ENCODE results near the gene SUGP2. TPM values are rescaled to one million over a fixed set of nuclear protein-coding genes. Genes with fewer than 3 reads are reported as not detected.
A peak's percentile ranks its signal among the peaks of the same experiment; 100 is the strongest.
"Not testable (repeated sequence)": the region's sequence is repeated elsewhere in the genome, so short reads cannot be mapped to it uniquely, and the experiment has no call there.

Gene SUGP2
- total RNA-seq, 1 donor from 2014 or later = 11.0 TPM

DNA sequence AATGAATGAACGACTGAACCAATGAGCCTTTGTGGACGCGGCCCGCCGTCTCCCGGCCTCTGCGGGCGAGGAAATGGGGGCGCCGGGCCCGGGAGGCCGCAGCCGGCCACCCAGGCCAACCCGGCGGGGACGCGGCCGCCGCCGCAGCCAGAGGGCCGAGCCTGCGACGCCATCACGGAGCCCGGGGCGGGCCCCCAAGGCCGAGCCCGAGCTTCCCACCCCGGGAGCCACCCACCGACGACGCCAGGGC lies 216 bp downstream of the SUGP2 start:
- no peak for DNase-seq (ENCODE audit: low read depth in 2 of 2)

DNA sequence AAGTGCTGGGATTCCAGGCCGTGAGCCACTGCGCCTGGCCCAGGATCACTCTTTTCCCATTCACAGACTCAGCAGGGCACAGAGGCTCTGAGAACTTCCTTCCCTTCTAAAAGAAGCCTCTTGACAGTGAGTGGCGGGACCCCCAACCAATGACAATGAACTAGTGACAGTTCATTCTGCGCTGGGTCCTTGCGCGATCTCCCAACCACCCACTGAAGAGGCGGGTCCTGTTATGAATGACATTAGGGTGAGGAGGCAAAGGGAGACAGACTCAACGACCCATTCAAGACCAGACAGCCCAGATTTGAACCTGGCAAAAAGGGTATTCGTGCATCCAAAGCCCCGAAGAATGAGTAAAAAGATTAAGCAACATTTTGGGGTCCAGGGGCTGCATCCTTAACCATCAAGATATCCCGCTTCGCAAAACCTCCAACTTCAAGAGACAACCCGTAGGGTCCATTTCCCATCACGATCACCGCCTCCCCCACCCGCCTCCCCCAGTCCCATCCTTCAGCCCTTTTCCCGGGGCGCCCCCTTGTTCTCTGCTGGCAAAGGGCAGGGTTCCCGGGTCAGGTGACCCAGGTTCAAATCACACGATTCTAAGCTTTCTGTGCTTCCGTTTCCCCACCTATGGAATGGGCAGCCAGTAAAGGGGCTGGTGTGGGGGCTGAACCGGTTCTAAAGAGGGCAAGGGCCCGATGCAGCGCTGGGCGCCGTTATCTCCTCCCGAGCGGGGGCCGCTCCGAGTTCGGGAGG lies 719 bp downstream of the SUGP2 start:
- peak; percentile 91 to 98 for DNase-seq (ENCODE audit: low read depth in 2 of 2)

DNA sequence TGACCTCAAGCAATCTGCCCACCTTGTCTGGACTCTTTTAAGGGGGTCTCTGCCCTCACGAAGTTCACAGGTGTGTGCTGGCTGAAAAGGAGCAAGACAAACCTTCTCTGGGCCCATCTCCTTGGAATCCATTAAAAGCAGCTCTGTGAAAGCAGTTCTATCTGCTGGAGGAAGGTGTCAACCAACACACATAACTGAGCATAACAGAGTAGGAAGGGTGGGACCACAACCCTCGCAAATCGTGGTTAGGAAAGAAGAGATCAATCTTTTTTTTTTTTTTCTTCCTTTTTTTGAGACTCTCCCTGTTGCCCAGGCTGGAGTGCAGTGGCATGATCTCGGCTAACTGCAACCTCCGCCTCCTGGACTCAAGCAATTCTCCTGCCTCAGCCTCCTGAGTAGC lies 1.4 kb downstream of the SUGP2 start:
- no peak for DNase-seq (ENCODE audit: low read depth in 2 of 2)

DNA sequence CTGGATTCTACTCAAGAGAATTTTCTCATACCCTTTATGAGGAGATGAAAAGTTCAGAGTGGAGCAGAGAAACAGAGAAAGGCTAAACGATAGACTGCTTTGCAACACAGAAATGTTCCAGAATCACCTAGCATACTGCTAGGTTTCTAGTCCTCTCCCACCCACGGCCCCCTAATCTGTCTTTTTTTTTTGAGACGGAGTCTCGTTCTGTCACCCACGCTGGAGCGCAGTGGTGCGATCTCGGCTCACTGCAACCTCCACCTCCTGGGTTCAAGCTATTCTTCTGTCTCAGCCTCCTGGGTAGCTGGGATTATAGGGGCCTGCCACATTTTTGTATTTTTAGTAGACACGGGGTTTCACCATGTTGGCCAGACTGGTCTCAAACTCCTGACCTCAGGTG lies 4.8 kb downstream of the SUGP2 start:
- DNase-seq (ENCODE audit: low read depth in 2 of 2) = no peak

GRCh38 chr19:19027228-19027627 lies 6.1 kb downstream of the SUGP2 start:
- no peak for DNase-seq (ENCODE audit: low read depth in 2 of 2)

DNA sequence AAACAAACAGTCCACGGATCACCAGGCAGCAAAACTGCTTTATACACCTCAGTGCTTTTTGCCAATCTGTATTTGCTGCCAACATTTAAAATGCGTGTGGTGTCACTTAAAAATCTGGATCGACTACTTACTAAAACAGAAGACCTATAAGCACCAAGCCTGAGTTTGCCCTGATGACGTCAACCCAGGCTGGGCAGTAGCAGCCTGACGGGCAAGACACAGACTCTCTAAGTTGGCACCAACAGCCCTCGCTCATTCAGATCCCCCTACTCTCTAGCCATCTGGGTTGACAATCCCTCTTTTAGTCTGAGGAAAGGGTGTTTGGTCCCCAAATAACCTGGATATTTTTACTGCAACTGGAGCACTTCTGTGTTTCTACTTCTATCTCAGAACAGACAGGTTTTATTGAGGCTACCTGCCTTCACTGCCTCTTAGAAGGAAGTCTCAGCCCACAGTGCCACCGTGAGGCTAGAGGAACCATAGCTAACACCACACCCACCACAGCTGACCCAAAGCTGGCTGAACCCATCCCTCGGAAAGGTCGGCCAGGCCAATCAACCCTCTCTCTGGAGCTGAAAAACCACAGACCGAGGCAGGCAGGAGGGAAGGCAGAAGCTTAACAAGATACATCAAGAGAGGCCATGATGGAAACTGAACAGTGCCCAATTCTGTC lies 6.9 kb downstream of the SUGP2 start:
- DNase-seq (ENCODE audit: low read depth in 2 of 2) = peak in 1 of 2 donors; percentile 35

DNA sequence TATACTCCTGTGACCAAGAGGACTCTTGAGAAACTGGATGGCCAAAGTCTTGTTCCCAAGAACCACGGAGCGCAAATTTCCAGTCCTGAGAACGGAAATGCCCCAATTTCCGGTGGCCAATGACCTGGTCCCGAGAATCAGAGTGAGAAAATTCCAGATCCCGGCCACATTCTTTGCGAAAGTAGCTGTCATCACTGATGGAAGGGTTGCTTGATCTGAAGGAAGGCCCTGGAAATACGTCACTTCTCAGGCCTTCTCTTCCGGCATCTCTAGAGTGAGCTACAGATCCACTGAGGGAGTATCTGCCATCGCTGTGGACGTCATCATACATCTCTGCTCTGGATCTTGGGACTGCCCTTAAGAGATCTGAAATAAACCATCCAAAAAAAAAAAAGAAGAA lies 7.5 kb downstream of the SUGP2 start:
- peak in 1 of 2 donors; percentile 54 for DNase-seq (ENCODE audit: low read depth in 2 of 2)

DNA sequence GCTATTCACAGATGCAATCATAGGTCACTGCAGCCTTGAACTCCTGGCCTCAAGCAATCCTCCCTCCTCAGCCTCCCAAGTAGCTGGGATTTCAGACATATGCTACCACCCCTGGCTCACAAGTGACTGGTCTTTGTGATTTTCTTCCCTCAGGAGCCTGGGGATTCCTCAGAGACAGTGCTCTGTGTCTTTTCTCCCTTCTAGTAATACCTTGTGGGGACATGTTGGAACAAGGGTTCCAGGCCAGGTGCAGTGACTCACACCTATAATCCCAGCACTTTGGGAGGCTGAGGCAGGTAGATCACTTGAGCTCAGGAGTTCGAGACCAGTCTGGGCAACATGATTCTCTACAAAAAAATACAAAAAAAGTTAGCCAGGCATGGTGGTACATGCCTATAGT lies 9.9 kb downstream of the SUGP2 start:
- not testable (repeated sequence) for DNase-seq (ENCODE audit: low read depth in 2 of 2)

- DNase-seq (ENCODE audit: low read depth in 2 of 2) = peak in 1 of 2 donors; percentile 9
These were observed 10.8 kb downstream of the SUGP2 start for GRCh38 chr19:19022380-19022961.

DNA sequence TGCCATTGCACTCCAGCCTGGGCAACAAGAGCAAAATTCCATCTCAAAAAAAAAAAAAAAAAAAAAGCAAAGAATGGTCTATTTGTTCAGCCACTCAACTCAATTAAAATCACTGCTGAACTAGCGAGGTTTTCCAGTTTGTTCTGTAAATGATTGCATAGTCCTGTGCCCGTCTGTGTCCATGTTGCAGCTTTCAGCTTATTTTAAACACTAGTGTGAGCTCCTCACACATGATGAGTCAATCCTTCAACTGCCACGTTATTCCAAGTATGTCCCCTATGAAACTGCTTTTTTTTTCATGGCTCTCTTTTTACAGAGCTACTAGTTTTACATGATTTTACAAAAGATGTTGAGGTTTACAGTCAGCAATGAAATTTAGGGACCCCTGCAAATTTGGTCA lies 12.2 kb downstream of the SUGP2 start:
- DNase-seq (ENCODE audit: low read depth in 2 of 2) = no peak

DNA sequence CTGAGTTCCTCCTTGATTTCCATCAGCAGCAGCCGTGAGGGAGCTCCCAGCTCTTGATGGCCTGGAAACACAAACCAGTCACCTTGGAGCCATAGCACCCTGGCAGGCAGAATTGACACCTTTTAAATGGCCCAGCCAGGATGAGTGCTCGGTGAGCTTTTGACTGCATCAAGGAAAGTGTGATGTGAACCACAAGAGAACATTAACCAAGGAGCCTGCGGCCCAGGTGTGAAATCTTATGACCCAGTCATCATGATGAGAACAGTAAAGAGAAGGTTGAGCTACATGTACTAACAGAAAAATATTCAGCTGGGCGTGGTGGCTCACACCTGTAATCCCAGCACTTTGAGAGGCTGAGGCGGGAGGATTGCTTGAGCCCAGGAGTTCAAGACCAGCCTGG lies 22.8 kb downstream of the SUGP2 start:
- no peak for DNase-seq (ENCODE audit: low read depth in 2 of 2)

GRCh38 chr19:19009951-19010350 lies 23.4 kb downstream of the SUGP2 start:
- no peak for DNase-seq (ENCODE audit: low read depth in 2 of 2)

DNA sequence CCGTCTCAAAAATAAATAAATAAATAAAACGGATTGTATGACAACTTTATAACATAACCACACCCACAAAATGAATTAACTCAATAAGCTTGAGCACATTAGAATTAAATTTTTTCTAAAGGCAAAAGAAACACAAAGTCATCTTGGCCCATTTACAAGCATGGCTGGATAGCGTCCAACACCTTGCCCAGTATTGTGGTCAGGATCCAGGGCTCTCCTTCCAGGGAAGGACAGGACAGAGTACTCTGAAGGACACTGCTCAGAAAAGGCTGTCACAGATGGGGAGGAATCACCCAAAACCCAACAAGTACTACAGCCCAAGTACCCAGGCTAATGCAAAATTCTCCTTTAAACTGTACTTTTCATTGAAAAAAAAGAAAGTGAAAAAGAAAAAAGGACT lies 27.1 kb downstream of the SUGP2 start:
- no peak for DNase-seq (ENCODE audit: low read depth in 2 of 2)

DNA sequence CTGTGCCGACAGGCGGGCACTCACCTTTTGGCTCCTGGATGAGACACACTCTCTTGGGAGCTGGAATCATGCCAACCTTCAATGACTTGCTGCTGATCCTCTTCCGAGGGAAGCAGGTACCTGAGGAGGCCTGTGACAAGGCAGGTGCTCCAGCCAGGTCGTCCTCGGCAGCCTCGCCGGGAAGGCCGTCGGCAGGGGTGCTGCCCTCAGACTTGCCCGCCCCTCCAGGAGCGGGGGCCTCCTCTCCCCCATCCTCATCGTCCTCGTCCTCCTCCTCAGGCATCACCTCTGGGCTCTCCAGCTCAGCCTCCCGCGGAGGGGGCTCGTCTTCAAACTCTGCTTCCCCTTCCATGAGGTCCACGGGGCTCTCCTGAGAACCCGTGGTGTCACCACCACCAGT lies 29.2 kb downstream of the SUGP2 start:
- no peak for DNase-seq (ENCODE audit: low read depth in 2 of 2)

DNA sequence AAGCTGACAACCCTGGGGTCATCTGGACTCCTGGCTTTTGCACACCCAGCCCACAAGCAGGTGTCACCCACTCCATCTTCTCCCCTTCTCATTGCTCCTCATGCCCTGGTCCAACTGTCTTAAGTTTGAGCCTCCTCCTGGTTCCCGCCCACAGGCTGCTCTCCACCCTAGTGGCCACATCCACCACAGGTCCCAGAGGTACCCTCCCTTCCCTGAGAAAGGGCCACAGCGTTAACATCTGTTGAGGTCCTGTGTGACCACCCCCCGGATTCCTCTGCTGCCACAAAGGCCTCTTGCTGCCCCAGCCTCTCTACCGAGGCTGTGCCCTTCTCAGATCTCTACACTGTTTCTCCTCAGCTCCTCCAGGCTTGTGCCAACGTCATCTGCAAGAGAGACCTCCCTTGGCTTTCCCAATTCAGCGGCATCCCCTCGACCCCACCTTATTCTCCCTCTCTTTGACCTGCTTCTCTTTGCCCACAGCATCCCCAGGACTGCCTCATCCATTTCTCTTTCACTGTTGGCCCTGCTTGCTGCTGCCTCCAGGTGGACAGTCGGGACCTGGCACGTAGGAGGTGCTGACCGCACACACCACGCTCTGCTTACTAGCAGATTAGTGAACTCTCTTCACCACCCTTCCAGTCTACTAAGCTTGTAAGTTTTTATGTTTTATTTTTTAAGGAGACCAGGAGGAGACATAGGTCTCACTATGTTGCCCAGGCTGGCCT lies 33.3 kb downstream of the SUGP2 start:
- peak in 1 of 2 donors; percentile 39 for DNase-seq (ENCODE audit: low read depth in 2 of 2)

GRCh38 chr19:18999016-18999758 lies 34.1 kb downstream of the SUGP2 start:
- DNase-seq (ENCODE audit: low read depth in 2 of 2) = peak in 1 of 2 donors; percentile 53

GRCh38 chr19:18998276-18998675 lies 35.0 kb downstream of the SUGP2 start:
- DNase-seq (ENCODE audit: low read depth in 2 of 2) = no peak

DNA sequence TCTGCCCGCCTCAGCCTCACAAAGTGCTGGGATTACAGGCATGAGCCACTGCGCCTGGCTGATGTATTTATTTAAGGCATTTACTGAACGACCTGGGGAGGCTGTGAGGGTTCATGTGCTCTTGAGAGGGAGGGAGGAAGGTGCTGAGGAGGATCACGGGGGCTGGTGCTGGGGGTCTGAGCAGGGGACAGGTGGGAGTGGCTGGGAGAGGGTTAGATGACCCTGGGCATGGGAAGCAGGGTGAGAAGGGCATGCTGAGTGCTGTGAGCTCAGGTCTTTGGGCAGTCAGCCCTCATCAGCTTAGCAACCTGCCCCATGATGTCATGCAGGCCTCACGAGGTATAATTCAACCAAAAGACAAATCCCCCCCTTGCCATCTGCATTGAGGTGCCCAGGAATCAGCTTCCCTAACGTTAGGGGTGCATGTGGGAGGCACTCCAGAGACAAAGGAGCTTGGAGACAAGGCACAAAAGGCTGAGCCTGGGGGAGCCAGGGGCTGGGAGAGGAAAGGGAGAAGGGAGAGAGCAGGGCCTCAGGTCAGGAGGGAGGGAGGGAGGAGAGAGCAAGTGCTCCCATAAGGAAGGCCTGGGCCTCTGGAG lies 36.4 kb downstream of the SUGP2 start:
- DNase-seq (ENCODE audit: low read depth in 2 of 2) = no peak

DNA sequence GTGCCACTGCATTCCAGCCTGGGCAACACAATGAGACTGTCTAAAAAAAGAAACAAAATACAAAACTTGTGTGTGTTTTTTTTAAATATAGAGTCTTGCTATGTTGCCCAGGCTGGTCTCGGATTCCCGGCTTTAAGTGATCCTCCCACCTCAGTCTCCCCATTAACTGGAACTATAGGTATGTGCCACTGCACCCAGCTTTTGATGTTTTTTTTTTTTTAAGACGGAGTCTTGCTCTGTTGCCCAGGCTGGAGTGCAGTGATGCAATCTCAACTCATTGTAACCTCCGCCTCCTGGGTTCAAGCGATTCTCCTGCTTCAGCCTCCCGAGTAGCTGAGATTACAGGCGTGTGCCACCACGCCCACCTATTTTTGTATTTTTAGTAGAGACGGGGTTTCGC lies 37.0 kb downstream of the SUGP2 start:
- DNase-seq (ENCODE audit: low read depth in 2 of 2) = no peak

GRCh38 chr19:18995804-18996241 lies 37.5 kb downstream of the SUGP2 start:
- DNase-seq (ENCODE audit: low read depth in 2 of 2) = peak in 1 of 2 donors; percentile 78

DNA sequence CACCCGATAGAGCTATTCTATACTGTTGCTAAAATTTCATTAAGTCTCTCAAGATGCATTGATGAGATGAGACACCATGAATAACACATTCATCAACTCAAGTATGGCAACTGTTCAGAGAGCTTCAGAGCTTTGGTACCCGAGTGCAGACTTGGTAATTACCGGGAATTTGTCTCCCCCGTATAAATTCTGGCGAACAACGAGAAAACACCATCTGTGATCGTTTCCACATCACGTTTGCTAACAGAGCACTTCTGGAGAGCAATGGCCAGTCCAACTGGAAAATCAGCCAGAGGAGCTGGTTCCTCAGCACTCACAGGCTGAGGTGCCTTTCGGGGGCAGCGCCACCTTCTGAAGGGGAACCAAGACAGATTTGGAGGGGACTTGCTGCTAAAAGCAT lies 40.2 kb downstream of the SUGP2 start:
- DNase-seq (ENCODE audit: low read depth in 2 of 2) = no peak

Measured in dermis microvascular lymphatic vessel endothelial cell (primary cell).